ENCODE results near the gene SUGCT. TPM values are rescaled to one million over a fixed set of nuclear protein-coding genes. Genes with fewer than 3 reads are reported as not detected.

The SUGCT gene
- total RNA-seq, 2 experiments from 2014 or later: 0.95 to 1.2 TPM

DNA sequence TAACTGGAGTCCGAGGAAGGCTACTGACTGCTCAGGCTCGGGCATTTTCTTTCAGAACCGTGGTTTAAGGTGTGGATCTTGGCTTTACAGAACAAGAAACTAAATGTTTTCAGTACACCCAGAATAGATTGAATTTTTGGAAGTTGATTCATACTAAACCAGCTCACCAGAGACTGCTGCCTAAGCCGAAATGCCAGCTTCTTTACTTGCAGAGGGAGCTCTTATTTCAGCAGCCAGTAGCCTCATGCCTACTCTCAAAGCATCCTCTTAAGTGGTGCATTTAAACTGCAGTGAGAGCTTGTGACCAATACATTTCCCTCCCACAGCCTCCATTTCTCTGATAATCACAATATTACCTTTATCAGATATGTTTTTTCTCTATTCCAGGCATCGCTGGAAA lies 615.1 kb downstream of the SUGCT start:
- Histone ChIP-seq H3K27ac (ENCODE audit: low read depth in 1 of 2, low read length in 2 of 2) (no peak overlapping the region), H3K27me3 (ENCODE audit: control insufficient read depth in 1 of 2, insufficient read depth in 2 of 2, low read length in 2 of 2) (no peaks in the 10 kb centered on the region), H3K4me1 (ENCODE audit: insufficient read depth, low read length) (no peaks in the 10 kb centered on the region), H3K36me3 (ENCODE audit: insufficient read depth, low read length) (no peaks in the 10 kb centered on the region), H3K4me3 (ENCODE audit: low read length) (no peak overlapping the region), H3K9me3 (ENCODE audit: control insufficient read depth in 1 of 2, insufficient read depth in 1 of 2, low read length in 2 of 2) (no peaks in the 10 kb centered on the region)
- Mint-ChIP-seq H3K36me3 (ENCODE audit: low read depth) (no peaks in the 10 kb centered on the region), H3K4me3 (no peak overlapping the region), H3K27me3 (no peaks in the 10 kb centered on the region), H3K4me1 (ENCODE audit: low read depth) (no peaks in the 10 kb centered on the region), H3K9me3 (peaks cover 5% of the 10 kb centered on the region), H3K27ac (no peak overlapping the region)
- intact Hi-C loops (cut with DNase I, micrococcal nuclease): no loop called here
- ChIA-PET CTCF (no interaction called here), POLR2A (no interaction called here)
- ATAC-seq (ENCODE audit: poor library complexity) (no peak), DNase-seq (no peak)
- TF ChIP-seq, protein P1, sequence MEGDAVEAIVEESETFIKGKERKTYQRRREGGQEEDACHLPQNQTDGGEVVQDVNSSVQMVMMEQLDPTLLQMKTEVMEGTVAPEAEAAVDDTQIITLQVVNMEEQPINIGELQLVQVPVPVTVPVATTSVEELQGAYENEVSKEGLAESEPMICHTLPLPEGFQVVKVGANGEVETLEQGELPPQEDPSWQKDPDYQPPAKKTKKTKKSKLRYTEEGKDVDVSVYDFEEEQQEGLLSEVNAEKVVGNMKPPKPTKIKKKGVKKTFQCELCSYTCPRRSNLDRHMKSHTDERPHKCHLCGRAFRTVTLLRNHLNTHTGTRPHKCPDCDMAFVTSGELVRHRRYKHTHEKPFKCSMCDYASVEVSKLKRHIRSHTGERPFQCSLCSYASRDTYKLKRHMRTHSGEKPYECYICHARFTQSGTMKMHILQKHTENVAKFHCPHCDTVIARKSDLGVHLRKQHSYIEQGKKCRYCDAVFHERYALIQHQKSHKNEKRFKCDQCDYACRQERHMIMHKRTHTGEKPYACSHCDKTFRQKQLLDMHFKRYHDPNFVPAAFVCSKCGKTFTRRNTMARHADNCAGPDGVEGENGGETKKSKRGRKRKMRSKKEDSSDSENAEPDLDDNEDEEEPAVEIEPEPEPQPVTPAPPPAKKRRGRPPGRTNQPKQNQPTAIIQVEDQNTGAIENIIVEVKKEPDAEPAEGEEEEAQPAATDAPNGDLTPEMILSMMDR (IDR thresholded peaks at IDR 0.05): no peak

- TF ChIP-seq, protein P1 (IDR thresholded peaks at IDR 0.05): no peak
- CTCF ChIA-PET: no interaction called here
- POLR2A ChIA-PET: no interaction called here
- Histone ChIP-seq H3K9me3 (ENCODE audit: control insufficient read depth in 1 of 2, insufficient read depth in 1 of 2, low read length in 2 of 2) (no peaks in the 10 kb centered on the region), H3K27me3 (ENCODE audit: control insufficient read depth in 1 of 2, insufficient read depth in 2 of 2, low read length in 2 of 2) (no peaks in the 10 kb centered on the region), H3K36me3 (ENCODE audit: insufficient read depth, low read length) (no peaks in the 10 kb centered on the region), H3K4me3 (ENCODE audit: low read length) (no peak overlapping the region), H3K27ac (ENCODE audit: low read depth in 1 of 2, low read length in 2 of 2) (no peak overlapping the region), H3K4me1 (ENCODE audit: insufficient read depth, low read length) (no peaks in the 10 kb centered on the region)
- Mint-ChIP-seq H3K4me1 (ENCODE audit: low read depth) (no peaks in the 10 kb centered on the region), H3K9me3 (peaks cover 2% of the 10 kb centered on the region), H3K27ac (no peak overlapping the region), H3K27me3 (no peaks in the 10 kb centered on the region), H3K36me3 (ENCODE audit: low read depth) (no peaks in the 10 kb centered on the region), H3K4me3 (no peak overlapping the region)
- intact Hi-C loops (cut with DNase I, micrococcal nuclease): no loop called here
- no peak for DNase-seq
- no peak for ATAC-seq (ENCODE audit: poor library complexity)
Observed at GRCh38 chr7:40753455-40753854, 618.6 kb downstream of the SUGCT start.

- Mint-ChIP-seq H3K27ac (no peak overlapping the region), H3K4me3 (no peak overlapping the region), H3K4me1 (ENCODE audit: low read depth) (no peaks in the 10 kb centered on the region), H3K36me3 (ENCODE audit: low read depth) (no peaks in the 10 kb centered on the region), H3K9me3 (peaks cover 1% of the 10 kb centered on the region), H3K27me3 (no peaks in the 10 kb centered on the region)
- DNase-seq: no peak
- ChIA-PET CTCF (no interaction called here), POLR2A (no interaction called here)
- TF ChIP-seq, protein P1 (IDR thresholded peaks at IDR 0.05): no peak
- intact Hi-C loops (cut with DNase I, micrococcal nuclease): no loop called here
- no peak overlapping the region for H3K4me3 ChIP-seq (ENCODE audit: low read length)
- H3K27ac ChIP-seq (ENCODE audit: low read depth in 1 of 2, low read length in 2 of 2): no peak overlapping the region
- no peak for ATAC-seq (ENCODE audit: poor library complexity)
- no peaks in the 10 kb centered on the region for H3K27me3 ChIP-seq (ENCODE audit: control insufficient read depth in 1 of 2, insufficient read depth in 2 of 2, low read length in 2 of 2)
- H3K36me3 ChIP-seq (ENCODE audit: insufficient read depth, low read length): no peaks in the 10 kb centered on the region
- no peaks in the 10 kb centered on the region for H3K4me1 ChIP-seq (ENCODE audit: insufficient read depth, low read length)
- H3K9me3 ChIP-seq (ENCODE audit: control insufficient read depth in 1 of 2, insufficient read depth in 1 of 2, low read length in 2 of 2): no peaks in the 10 kb centered on the region
Observed at GRCh38 chr7:40755438-40755837, 620.6 kb downstream of the SUGCT start.
